KOPT-K1 (cell line): ENCODE data around the gene CCDC7.
"Not testable (repeated sequence)": the region's sequence is repeated elsewhere in the genome, so short reads cannot be mapped to it uniquely, and the experiment has no call there.

ENCODE experiments used
- H3K27ac ChIP-seq: fragments of 200-600 bp; sonication (generic); 2 replicates; pipeline ENCODE4 v1.5.1; 2016; ENCODE audit warnings: antibody characterized with exemption, mild to moderate bottlenecking, low read depth, low read length; ENCODE audit not compliant: poor library complexity, severe bottlenecking
- H3K36me3 ChIP-seq: fragments of 200-600 bp; sonication (generic); 2 replicates; pipeline ENCODE4 v1.5.1; 2017; ENCODE audit warnings: antibody characterized with exemption, mild to moderate bottlenecking, low read length, moderate library complexity; ENCODE audit not compliant: insufficient read depth
- H3K9me3 ChIP-seq: fragments of 200-600 bp; sonication (generic); 2 replicates; pipeline ENCODE4 v1.5.1; 2017; ENCODE audit warnings: antibody characterized with exemption, low read length, mild to moderate bottlenecking; ENCODE audit not compliant: insufficient read depth, poor library complexity, severe bottlenecking

CCDC7 gene

DNA sequence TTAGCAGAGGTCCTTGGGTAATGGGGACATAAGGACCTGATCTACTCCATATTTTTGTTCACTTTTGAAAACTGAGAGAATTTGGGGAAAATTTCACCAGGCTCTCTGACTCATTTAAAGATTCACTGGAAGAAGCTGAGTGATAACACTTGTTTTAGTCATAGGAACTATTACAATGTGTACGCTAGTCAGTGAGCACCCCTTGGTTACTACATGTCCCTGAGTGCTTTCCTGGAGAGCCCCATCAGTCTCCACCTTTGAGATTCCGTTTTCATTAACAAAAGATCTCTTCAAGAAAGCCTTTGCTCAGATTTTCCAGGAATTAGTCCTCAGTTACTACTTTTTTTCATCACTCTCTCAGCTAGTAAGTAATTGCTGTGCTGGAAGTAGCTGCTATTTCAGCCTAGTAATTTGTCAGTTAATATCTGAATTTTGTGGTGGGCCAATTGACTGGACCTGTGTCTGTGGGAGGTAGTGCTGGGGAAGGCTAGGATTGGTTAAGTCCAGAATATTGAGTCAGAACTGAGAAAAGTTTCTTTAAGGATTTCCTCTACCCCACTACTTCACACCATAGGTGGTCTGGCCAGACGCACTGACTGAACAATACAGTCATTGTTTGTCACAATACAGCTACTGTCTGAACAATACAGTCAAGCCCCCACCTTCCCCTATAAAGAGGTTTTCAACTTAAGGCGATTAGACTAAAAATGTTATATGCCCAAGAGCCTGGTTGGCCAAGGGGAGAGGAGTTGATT is 235.0 kb downstream of the CCDC7 start:
- Histone ChIP-seq H3K27ac (no peak overlapping the region), H3K36me3 (no peaks in the 10 kb centered on the region), H3K9me3 (peaks cover 20% of the 10 kb centered on the region)

DNA sequence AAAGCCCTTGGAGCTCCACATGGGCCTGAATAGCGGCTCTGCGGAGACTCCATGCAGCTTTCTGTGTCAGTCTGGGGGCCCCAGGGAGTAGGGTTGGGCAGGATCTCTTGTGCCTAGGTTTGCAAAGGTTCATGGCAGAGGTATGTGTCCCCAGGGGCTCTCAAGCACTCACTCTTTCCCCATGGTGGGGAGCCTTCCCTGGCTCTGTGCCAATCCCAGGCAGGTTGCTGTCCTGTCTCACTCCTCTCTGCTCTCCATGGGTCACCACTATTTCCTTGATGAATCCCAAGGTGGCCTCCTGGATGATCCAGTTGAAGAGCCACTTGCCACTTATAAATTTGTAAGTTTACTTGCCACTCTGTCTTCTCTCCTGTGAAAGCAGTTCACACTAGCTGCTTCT is 238.4 kb downstream of the CCDC7 start:
- Histone ChIP-seq H3K36me3 (no peaks in the 10 kb centered on the region), H3K27ac (no peak overlapping the region), H3K9me3 (peaks cover 15% of the 10 kb centered on the region)

GRCh38 chr10:32687116-32687515 is 241.2 kb downstream of the CCDC7 start:
- Histone ChIP-seq H3K27ac (no peak overlapping the region), H3K9me3 (peaks cover 12% of the 10 kb centered on the region), H3K36me3 (no peaks in the 10 kb centered on the region)

- Histone ChIP-seq H3K36me3 (no peaks in the 10 kb centered on the region), H3K27ac (no peak overlapping the region), H3K9me3 (peaks cover 10% of the 10 kb centered on the region)
Measured at GRCh38 chr10:32687546-32687945, 241.6 kb downstream of the CCDC7 start.

DNA sequence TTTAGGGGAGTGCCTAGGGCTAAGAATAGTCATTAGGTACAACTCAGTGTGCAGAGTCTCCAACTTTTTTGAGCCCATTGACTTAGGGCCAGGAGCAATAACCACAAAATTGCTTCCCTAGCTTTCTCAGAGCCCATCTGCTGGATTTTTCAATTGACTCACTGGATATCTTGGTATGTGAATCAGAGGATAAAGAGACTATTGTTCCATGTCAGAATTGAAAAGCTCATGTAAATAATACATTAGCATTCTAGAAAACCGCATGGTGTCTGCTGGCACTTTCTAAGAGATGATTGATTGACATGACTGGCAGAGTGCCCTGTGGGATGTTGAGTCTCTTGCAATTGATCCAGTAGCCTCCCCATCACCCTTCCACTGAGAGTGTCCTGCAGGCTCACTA is 246.2 kb downstream of the CCDC7 start:
- H3K27ac ChIP-seq: no peak overlapping the region
- peaks cover 2% of the 10 kb centered on the region for H3K9me3 ChIP-seq
- H3K36me3 ChIP-seq: no peaks in the 10 kb centered on the region

DNA sequence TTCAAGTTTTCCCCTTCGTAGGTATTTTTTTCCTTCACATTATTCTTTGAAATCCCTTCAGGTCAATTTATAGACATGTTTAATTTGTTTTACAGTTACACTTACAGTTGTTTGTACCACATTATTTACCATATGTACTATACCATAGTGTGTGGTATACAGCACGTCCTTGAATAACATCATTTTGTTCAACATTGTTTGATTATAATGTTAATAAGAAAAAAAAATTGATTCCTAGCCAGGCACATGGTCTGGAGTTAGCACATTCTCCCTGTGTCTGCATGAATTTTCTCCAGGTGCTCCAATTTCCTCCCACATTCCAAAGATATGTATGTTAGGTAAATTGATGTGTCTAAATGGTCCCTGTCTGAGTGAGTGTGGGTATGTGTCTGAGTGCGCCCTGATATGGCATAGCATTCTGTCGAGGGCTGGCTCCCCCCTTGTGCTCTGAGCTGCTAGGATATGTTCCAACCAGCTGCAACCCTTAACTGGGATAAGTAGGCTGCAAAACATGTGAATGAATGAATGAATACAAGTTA is 247.6 kb downstream of the CCDC7 start:
- no peaks in the 10 kb centered on the region for H3K36me3 ChIP-seq
- no peak overlapping the region for H3K27ac ChIP-seq
- peaks cover 6% of the 10 kb centered on the region for H3K9me3 ChIP-seq

DNA sequence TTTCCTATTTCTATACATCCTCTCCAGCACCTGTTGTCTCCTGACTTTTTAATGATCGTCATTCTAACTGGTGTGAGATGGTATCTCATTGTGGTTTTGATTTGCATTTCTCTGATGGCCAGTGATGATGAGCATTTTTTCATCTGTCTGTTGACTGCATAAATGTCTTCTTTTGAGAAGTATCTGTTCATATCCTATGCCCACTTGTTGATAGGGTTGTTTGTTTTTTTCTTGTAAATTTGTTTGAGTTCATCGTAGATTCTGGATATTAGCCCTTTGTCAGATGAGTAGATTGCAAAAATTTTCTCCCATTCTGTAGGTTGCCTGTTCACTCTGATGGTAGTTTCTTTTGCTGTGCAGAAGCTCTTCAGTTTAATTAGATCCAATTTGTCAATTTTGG is 253.7 kb downstream of the CCDC7 start:
- not testable (repeated sequence) for H3K27ac ChIP-seq, H3K9me3 ChIP-seq, H3K36me3 ChIP-seq

GRCh38 chr10:32713560-32713959 is 267.6 kb downstream of the CCDC7 start:
- Histone ChIP-seq H3K36me3 (no peaks in the 10 kb centered on the region), H3K27ac (no peak overlapping the region), H3K9me3 (peaks cover 11% of the 10 kb centered on the region)

DNA sequence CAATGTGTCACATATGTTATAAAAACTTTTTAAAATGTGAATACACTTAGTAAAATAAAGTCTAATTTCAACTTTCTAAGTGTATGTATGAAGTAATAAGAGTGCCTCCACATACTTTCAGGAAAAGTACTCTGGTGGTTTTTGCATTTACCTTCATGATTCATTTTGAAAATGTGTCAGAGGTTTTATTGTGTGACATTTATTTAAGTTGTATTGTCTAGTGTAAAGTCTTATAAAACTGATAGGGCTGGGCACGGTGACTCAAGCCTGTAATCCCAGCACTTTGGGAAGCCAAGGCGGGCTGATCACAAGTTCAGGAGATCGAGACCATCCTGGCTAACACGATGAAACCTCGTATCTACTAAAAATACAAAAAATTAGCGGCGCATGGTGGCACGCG is 285.6 kb downstream of the CCDC7 start:
- no peak overlapping the region for H3K27ac ChIP-seq
- H3K36me3 ChIP-seq: no peaks in the 10 kb centered on the region
- no peaks in the 10 kb centered on the region for H3K9me3 ChIP-seq

GRCh38 chr10:32738958-32739357 is 293.0 kb downstream of the CCDC7 start:
- H3K27ac ChIP-seq: no peak overlapping the region
- no peaks in the 10 kb centered on the region for H3K36me3 ChIP-seq
- no peaks in the 10 kb centered on the region for H3K9me3 ChIP-seq

DNA sequence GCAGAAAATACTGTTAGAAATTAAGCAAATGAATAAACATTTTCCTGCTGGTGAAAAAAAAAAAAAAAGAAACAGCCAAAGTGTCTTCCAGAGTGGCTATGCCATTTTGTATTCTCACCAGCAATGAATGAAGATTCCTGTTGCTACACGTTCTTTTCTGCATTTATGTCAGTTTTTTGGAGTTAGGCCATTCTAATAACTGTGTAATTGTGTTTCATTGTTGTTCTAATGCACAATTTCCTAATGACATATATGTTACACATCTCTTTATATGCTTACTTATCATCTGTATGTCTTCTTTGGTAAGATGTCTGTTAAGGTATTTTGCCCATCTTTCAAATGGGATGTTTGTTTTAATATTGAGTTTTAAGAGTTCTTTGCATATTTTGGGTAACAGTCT is 298.4 kb downstream of the CCDC7 start:
- Histone ChIP-seq H3K27ac (no peak overlapping the region), H3K9me3 (no peaks in the 10 kb centered on the region)

GRCh38 chr10:32746869-32747268 is 300.9 kb downstream of the CCDC7 start:
- H3K36me3 ChIP-seq: no peaks in the 10 kb centered on the region
- no peaks in the 10 kb centered on the region for H3K9me3 ChIP-seq
- H3K27ac ChIP-seq: no peak overlapping the region

More for the DNA sequence above, 298.4 kb downstream of the CCDC7 start:
- H3K36me3 ChIP-seq: no peaks in the 10 kb centered on the region

GRCh38 chr10:32751582-32751981 is 305.6 kb downstream of the CCDC7 start:
- no peak overlapping the region for H3K27ac ChIP-seq
- H3K9me3 ChIP-seq: no peaks in the 10 kb centered on the region
- H3K36me3 ChIP-seq: no peaks in the 10 kb centered on the region

DNA sequence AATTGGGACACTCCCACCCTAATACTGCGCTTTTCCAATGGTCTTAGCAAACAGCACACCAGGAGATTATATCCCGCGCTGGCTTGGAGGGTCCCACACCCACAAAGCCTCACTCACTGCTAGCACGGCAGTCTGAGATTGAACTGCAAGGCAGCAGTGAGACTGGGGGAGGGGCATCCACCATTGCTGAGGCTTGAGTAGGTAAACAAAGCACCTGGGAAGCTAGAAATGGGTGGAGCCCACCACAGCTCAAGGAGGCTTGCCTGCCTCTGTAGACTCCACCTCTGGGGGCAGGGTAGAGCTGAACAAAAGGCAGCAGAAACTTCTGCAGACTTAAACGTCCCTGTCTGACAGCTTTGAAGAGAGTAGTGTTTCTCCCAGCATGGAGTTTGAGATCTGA is 309.0 kb downstream of the CCDC7 start:
- H3K27ac ChIP-seq, H3K9me3 ChIP-seq, H3K36me3 ChIP-seq: not testable (repeated sequence)

- Histone ChIP-seq H3K36me3 (no peaks in the 10 kb centered on the region), H3K9me3 (peaks cover 29% of the 10 kb centered on the region), H3K27ac (no peak overlapping the region)
Measured at GRCh38 chr10:32771217-32771616, 325.3 kb downstream of the CCDC7 start.

GRCh38 chr10:32773105-32773504 is 327.2 kb downstream of the CCDC7 start:
- Histone ChIP-seq H3K36me3 (no peaks in the 10 kb centered on the region), H3K9me3 (peaks cover 29% of the 10 kb centered on the region), H3K27ac (no peak overlapping the region)
